HFFc6 (cell line): Measurements from ENCODE around the gene CALR. TPM values are rescaled to one million over a fixed set of nuclear protein-coding genes. Genes with fewer than 3 reads are reported as not detected.
"Not testable (repeated sequence)": the region's sequence is repeated elsewhere in the genome, so short reads cannot be mapped to it uniquely, and the experiment has no call there.

Experiments
- DNase-seq: peaks from one replicate; pipeline ENCODE4 v3.0.0-alpha.2; 2018
- H3K27ac Mint-ChIP-seq: 2 replicates; pipeline ENCODE4 v1.8.0; 2020; ENCODE audit warnings: mild to moderate bottlenecking, mixed read lengths
- H3K27me3 Mint-ChIP-seq: 2 replicates; pipeline ENCODE4 v1.8.0; 2021; ENCODE audit warnings: mild to moderate bottlenecking, moderate library complexity, mixed read lengths; ENCODE audit not compliant: insufficient read depth
- H3K36me3 Mint-ChIP-seq: 2 replicates; pipeline ENCODE4 v1.8.0; 2021; ENCODE audit warnings: low read depth, mixed read lengths
- H3K4me1 Mint-ChIP-seq: 2 replicates; pipeline ENCODE4 v1.8.0; 2020; ENCODE audit warnings: low read depth, mixed read lengths
- H3K4me3 Mint-ChIP-seq: 2 replicates; pipeline ENCODE4 v1.8.0; 2020; ENCODE audit warnings: mild to moderate bottlenecking, moderate library complexity, mixed read lengths
- H3K9me3 Mint-ChIP-seq: 2 replicates; pipeline ENCODE4 v1.8.0; 2020; ENCODE audit warnings: mild to moderate bottlenecking, mixed read lengths
- CTCF ChIP-seq: fragments of 200-600 bp; sonication (generic); IDR thresholded peaks from 2 replicates; pipeline ENCODE4 v1.5.0; 2021; ENCODE audit warnings: antibody characterized with exemption, mild to moderate bottlenecking
- total RNA-seq, 6 experiments: library from RNA; stranded (reverse); fragmentation: NEBNext Ultra II Directional; extraction: Animal tissue kit (Norgen Biotek cat#: 25700); gene quantifications; 2 replicates in 1 of 6; 3 replicates in 5 of 6; pipeline ENCODE4 v1.2.3, GENCODE V29; 2021

The CALR gene
- total RNA-seq, 6 experiments from 2014 or later: 1,716 to 2,461 (median 2,371) TPM

GRCh38 chr19:12913851-12914690 lies 24.3 kb upstream of the CALR start:
- Mint-ChIP-seq H3K27me3 (peaks cover 14% of the 10 kb centered on the region), H3K9me3 (no peaks in the 10 kb centered on the region), H3K36me3 (no peaks in the 10 kb centered on the region), H3K4me3 (no peak overlapping the region), H3K27ac (no peak overlapping the region), H3K4me1 (peaks cover 22% of the 10 kb centered on the region; the same call in 1 of the 2 replicates)
- TF ChIP-seq CTCF: no peak
- DNase-seq: no peak

GRCh38 chr19:12915860-12916259 lies 22.5 kb upstream of the CALR start:
- H3K4me3 Mint-ChIP-seq, H3K36me3 Mint-ChIP-seq, H3K9me3 Mint-ChIP-seq, DNase-seq, H3K27ac Mint-ChIP-seq: not testable (repeated sequence)
- Mint-ChIP-seq H3K27me3 (peaks cover 14% of the 10 kb centered on the region), H3K4me1 (peaks cover 22% of the 10 kb centered on the region; the same call in 1 of the 2 replicates)

GRCh38 chr19:12918253-12918652 lies 20.2 kb upstream of the CALR start:
- no peak for TF ChIP-seq CTCF
- H3K36me3 Mint-ChIP-seq: peaks cover 7% of the 10 kb centered on the region
- no peak overlapping the region for H3K4me3 Mint-ChIP-seq
- DNase-seq: no peak
- peaks cover 10% of the 10 kb centered on the region; the same call in 1 of the 2 replicates for H3K4me1 Mint-ChIP-seq
- no peaks in the 10 kb centered on the region for H3K9me3 Mint-ChIP-seq
- H3K27me3 Mint-ChIP-seq: peaks cover 13% of the 10 kb centered on the region
- no peak overlapping the region for H3K27ac Mint-ChIP-seq

GRCh38 chr19:12921047-12921446 lies 17.4 kb upstream of the CALR start:
- no peak for TF ChIP-seq CTCF
- DNase-seq: no peak
- H3K9me3 Mint-ChIP-seq: no peaks in the 10 kb centered on the region
- H3K27me3 Mint-ChIP-seq: peaks cover 9% of the 10 kb centered on the region
- H3K27ac Mint-ChIP-seq: no peak overlapping the region
- H3K4me1 Mint-ChIP-seq: no peaks in the 10 kb centered on the region
- H3K4me3 Mint-ChIP-seq: no peak overlapping the region
- H3K36me3 Mint-ChIP-seq: peaks cover 12% of the 10 kb centered on the region

GRCh38 chr19:12922959-12923358 lies 15.4 kb upstream of the CALR start:
- DNase-seq: no peak
- TF ChIP-seq CTCF: no peak
- H3K27me3 Mint-ChIP-seq: peaks cover 7% of the 10 kb centered on the region
- H3K4me1 Mint-ChIP-seq: no peaks in the 10 kb centered on the region
- peaks cover 19% of the 10 kb centered on the region for H3K36me3 Mint-ChIP-seq
- no peak overlapping the region for H3K4me3 Mint-ChIP-seq
- H3K27ac Mint-ChIP-seq: no peak overlapping the region
- H3K9me3 Mint-ChIP-seq: no peaks in the 10 kb centered on the region

GRCh38 chr19:12924621-12925310 lies 13.6 kb upstream of the CALR start:
- H3K27me3 Mint-ChIP-seq: no peaks in the 10 kb centered on the region; the same call in 1 of the 2 replicates
- no peak overlapping the region for H3K27ac Mint-ChIP-seq
- no peak overlapping the region for H3K4me3 Mint-ChIP-seq
- DNase-seq: no peak
- TF ChIP-seq CTCF: no peak
- no peaks in the 10 kb centered on the region for H3K4me1 Mint-ChIP-seq
- H3K9me3 Mint-ChIP-seq: no peaks in the 10 kb centered on the region
- peaks cover 24% of the 10 kb centered on the region for H3K36me3 Mint-ChIP-seq
